Loucy (cell line): Measurements from ENCODE around the gene ARRB1.

Source experiments
- CTCF ChIP-seq: fragments of 200-600 bp; sonication (generic); conservative IDR thresholded peaks from 2 replicates; pipeline ENCODE4 v1.5.1; 2014; ENCODE audit warnings: mild to moderate bottlenecking, antibody characterized with exemption, low read length
- EZH2phosphoT487 ChIP-seq: fragments of 200-600 bp; IDR thresholded peaks from 2 replicates; pipeline ENCODE4 v1.6.1; 2018; ENCODE audit warnings: antibody characterized with exemption, mild to moderate bottlenecking, moderate library complexity, borderline replicate concordance

GRCh38 chr11:75287579-75287978, 63.9 kb downstream of the ARRB1 start:
- TF ChIP-seq CTCF: no peak
- TF ChIP-seq EZH2phosphoT487: no peak
